Measurements from ENCODE around the gene MAPK8. TPM values are rescaled to one million over a fixed set of nuclear protein-coding genes. Genes with fewer than 3 reads are reported as not detected.

Gene MAPK8
- polyA plus RNA-seq, 2 of the 4 experiments (the other 2 are of a cell fraction) = 29.6 to 71.4 TPM

DNA sequence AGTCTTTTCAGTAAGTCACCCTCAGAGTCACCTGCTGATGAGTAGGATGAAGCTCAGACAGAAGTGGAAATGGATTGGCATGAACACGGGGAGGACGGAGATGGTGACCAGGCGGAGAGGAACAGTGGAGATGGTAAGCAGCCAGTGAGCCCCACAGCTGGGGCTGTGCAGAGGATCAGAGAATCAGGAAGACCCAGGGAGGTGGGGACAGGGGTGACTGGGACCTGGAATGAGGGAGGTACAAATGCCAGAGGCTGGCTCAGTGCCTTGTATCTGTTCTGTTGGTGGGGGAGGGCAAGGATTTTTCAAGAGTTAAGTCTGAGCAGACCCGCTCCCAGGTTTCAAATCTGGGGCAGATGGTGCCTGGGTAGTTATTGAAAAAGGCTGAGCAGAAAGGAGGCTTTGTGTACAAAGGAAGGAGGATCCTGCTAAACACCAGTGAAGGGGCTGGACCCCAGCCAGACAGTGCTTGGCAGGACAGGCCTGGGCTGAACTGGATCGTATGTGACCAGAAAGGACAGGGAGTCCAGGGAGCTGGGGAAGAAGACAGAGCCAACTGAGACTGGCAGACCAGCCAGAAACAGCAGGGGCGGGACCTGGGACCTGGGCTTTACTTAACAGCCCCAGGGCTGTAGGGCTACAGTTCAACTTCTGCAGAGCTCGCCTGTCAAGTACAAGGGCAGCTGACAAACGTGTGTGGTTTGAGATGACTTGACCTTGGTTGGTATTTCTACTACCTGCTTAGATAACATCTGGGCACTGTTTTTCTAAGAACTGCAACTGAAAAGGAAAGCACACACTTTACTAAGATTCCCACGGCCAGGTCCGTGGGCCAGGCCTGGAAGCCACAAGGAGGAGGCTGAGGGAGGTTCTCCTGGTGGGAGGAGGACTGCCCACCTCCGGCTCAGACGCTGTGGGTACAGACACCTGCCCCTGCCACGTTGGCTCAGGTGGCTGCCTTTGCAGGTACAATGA, 18.8 kb upstream of the MAPK8 start:
- no peak overlapping the region for H3K4me2 ChIP-seq
- FAIRE-seq = no peak
- no peaks in the 10 kb centered on the region for H3K4me1 ChIP-seq
- H3K9me3 ChIP-seq = peaks cover 17% of the 10 kb centered on the region
- ChIA-PET POLR2A (no interaction called here), CTCF (interaction anchor here (1.0 to 9.6 kb wide), 5 partner anchors 11 to 76 kb away, joined by 3 to 69 read pairs (median 4); partner anchors contain the start of gene FRMPD2)
- 69% methylated on average over 13 of the region's 13 CpGs for WGBS (ENCODE audit: missing lambda C conversion rate)
- no peak for DNase-seq (ENCODE audit: low read depth in 1 of 2, low spot score in 1 of 2)
- TF ChIP-seq JUN (IDR thresholded peaks at IDR 0.05) = no peak
- TF ChIP-seq HEYL (CRISPR knock-in tag; IDR thresholded peaks at IDR 0.05) = no peak
- TF ChIP-seq POLR2AphosphoS2 (conservative IDR thresholded peaks at IDR 0.05; ENCODE audit: low read length) = no peak
- no peak for TF ChIP-seq SREBF2 (IDR thresholded peaks at IDR 0.05)
- TF ChIP-seq ZNF302 (CRISPR knock-in tag; IDR thresholded peaks at IDR 0.05) = no peak
- TF ChIP-seq, protein P1, sequence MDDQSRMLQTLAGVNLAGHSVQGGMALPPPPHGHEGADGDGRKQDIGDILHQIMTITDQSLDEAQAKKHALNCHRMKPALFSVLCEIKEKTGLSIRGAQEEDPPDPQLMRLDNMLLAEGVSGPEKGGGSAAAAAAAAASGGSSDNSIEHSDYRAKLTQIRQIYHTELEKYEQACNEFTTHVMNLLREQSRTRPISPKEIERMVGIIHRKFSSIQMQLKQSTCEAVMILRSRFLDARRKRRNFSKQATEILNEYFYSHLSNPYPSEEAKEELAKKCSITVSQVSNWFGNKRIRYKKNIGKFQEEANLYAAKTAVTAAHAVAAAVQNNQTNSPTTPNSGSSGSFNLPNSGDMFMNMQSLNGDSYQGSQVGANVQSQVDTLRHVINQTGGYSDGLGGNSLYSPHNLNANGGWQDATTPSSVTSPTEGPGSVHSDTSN (IDR thresholded peaks at IDR 0.05) = no peak
- TF ChIP-seq, protein P2, sequence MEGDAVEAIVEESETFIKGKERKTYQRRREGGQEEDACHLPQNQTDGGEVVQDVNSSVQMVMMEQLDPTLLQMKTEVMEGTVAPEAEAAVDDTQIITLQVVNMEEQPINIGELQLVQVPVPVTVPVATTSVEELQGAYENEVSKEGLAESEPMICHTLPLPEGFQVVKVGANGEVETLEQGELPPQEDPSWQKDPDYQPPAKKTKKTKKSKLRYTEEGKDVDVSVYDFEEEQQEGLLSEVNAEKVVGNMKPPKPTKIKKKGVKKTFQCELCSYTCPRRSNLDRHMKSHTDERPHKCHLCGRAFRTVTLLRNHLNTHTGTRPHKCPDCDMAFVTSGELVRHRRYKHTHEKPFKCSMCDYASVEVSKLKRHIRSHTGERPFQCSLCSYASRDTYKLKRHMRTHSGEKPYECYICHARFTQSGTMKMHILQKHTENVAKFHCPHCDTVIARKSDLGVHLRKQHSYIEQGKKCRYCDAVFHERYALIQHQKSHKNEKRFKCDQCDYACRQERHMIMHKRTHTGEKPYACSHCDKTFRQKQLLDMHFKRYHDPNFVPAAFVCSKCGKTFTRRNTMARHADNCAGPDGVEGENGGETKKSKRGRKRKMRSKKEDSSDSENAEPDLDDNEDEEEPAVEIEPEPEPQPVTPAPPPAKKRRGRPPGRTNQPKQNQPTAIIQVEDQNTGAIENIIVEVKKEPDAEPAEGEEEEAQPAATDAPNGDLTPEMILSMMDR (IDR thresholded peaks at IDR 0.05) = no peak
- no peak for TF ChIP-seq EHF (CRISPR knock-in tag; IDR thresholded peaks at IDR 0.05)
- TF ChIP-seq CBX8 (IDR thresholded peaks at IDR 0.05) = no peak
- TF ChIP-seq RNF2 (IDR thresholded peaks at IDR 0.05; ENCODE audit: borderline replicate concordance, low read depth) = no peak
- H3K4me3 ChIP-seq = no peak overlapping the region
- no peak for ATAC-seq
- H3K27ac ChIP-seq = no peak overlapping the region

DNA sequence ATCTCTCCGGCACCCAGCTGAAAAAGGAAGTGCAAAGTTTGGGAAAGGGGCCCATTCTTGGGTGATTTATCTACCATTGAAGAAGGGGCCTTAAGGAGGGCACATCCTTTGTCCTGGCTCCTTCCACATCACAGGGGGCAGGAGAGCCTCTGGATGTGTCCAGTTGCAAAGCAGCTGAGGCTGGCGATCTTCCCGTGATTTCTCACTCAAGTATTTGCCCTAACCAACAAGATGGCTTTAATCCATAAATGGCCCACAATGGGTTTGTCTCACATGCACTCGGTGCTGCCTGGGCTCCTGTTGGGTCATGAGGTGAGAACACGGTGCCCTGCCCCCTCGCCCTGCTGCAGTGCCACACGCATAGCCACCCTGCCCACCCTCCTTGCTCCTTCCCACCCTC, 17.8 kb upstream of the MAPK8 start:
- Histone ChIP-seq H3K27ac (no peak overlapping the region), H3K4me3 (no peak overlapping the region), H3K4me2 (no peak overlapping the region), H3K9me3 (peaks cover 12% of the 10 kb centered on the region), H3K4me1 (no peaks in the 10 kb centered on the region)
- FAIRE-seq = no peak
- TF ChIP-seq MAFK (IDR thresholded peaks at IDR 0.05; ENCODE audit: partially characterized antibody) (no peak), CHD2 (IDR thresholded peaks at IDR 0.05; ENCODE audit: low read length, partially characterized antibody) (no peak), MYC (IDR thresholded peaks at IDR 0.05; ENCODE audit: borderline replicate concordance, low read length) (no peak), JUNB (IDR thresholded peaks at IDR 0.05) (no peak), SREBF2 (IDR thresholded peaks at IDR 0.05) (no peak), ZNF302 (CRISPR knock-in tag; IDR thresholded peaks at IDR 0.05) (no peak)
- TF ChIP-seq, protein P3, sequence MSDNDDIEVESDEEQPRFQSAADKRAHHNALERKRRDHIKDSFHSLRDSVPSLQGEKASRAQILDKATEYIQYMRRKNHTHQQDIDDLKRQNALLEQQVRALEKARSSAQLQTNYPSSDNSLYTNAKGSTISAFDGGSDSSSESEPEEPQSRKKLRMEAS (IDR thresholded peaks at IDR 0.05) = no peak
- 69% methylated on average over 7 of the region's 7 CpGs for WGBS (ENCODE audit: missing lambda C conversion rate)
- DNase-seq (ENCODE audit: low read depth in 1 of 2, low spot score in 1 of 2) = no peak
- ATAC-seq = no peak
- ChIA-PET POLR2A (no interaction called here), CTCF (interaction anchor here (0.7 to 9.6 kb wide), 6 partner anchors 12 to 77 kb away, joined by 3 to 69 read pairs (median 4); partner anchors contain the start of gene FRMPD2)

DNA sequence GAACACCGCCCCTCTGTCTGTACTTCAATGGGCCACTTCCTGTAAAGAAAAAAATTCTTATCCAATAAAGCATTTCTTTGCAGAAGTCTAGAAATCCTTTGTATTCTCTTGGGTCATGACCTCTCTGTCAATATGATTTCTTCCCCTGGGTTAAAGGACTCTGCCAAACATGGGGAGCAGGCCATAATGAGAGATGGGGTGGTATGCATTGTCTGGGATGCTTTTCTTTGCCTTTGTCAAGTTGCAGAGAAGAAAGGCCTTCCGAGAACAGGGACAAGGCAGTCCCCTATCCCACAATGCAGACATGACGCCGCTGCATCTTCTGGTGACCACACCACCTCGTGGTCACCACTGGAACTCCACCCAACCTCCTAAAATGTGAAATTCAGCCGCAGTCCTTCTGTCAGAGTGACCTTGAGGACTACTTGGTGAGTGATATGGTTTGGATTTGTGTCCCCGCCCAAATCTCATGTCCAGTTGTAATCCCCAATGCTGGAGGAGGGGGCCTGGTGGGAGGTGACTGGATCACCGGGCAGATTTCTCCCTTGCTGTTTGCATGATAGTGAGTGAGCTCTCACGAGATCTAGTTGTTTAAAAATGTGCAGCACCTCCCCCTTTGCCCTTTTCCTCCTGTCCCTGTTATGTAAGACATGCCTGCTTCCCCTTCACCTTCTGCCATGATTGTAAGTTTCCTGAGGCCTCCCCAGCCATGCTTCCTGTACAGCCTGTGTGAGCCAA, 16.8 kb upstream of the MAPK8 start:
- TF ChIP-seq SMC3 (IDR thresholded peaks at IDR 0.05) (peak; percentile 75), ZFP36 (IDR thresholded peaks at IDR 0.05; ENCODE audit: borderline replicate concordance, partially characterized antibody) (no peak), BHLHE40 (IDR thresholded peaks at IDR 0.05; ENCODE audit: low read depth, low read length) (no peak), GATA3 (IDR thresholded peaks at IDR 0.05; ENCODE audit: borderline replicate concordance) (no peak), RAD21 (conservative IDR thresholded peaks at IDR 0.05 in 1 of 2, IDR thresholded peaks at IDR 0.05 in 1 of 2) (peak; percentile 60 to 68), CBX2 (IDR thresholded peaks at IDR 0.05; ENCODE audit: borderline replicate concordance, low read depth) (no peak), RCOR1 (IDR thresholded peaks at IDR 0.05; ENCODE audit: low read depth, low read length) (no peak)
- TF ChIP-seq, protein P4, sequence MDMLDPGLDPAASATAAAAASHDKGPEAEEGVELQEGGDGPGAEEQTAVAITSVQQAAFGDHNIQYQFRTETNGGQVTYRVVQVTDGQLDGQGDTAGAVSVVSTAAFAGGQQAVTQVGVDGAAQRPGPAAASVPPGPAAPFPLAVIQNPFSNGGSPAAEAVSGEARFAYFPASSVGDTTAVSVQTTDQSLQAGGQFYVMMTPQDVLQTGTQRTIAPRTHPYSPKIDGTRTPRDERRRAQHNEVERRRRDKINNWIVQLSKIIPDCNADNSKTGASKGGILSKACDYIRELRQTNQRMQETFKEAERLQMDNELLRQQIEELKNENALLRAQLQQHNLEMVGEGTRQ (IDR thresholded peaks at IDR 0.05) = no peak
- TF ChIP-seq, protein P2 (IDR thresholded peaks at IDR 0.05) = peak; percentile 69
- Histone ChIP-seq H3K4me3 (no peak overlapping the region), H3K9me3 (peaks cover 3% of the 10 kb centered on the region; the same call in 1 of the 3 replicates), H3K4me2 (0 out of 3 replicates have a peak overlapping the region, but pooled peaks have one; percentile 15), H3K4me1 (no peaks in the 10 kb centered on the region), H3K27ac (no peak overlapping the region)
- peak; percentile 50 to 68 for DNase-seq (ENCODE audit: low read depth in 1 of 2, low spot score in 1 of 2)
- ATAC-seq = peak; percentile 85 to 91
- 15% methylated on average over 9 of the region's 9 CpGs for WGBS (ENCODE audit: missing lambda C conversion rate)
- no peak for FAIRE-seq
- POLR2A ChIA-PET = no interaction called here
- CTCF ChIA-PET = interaction anchor here (0.6 to 9.6 kb wide), 17 partner anchors 9 to 1753 kb away, joined by 3 to 69 read pairs (median 3); no protein-coding TSS in a partner anchor

Data from A549 (cell line).